Mesenteric fat pad (tissue), 1 donor: ENCODE data around the gene MYCBPAP. TPM values are rescaled to one million over a fixed set of nuclear protein-coding genes. Genes with fewer than 3 reads are reported as not detected.

Source experiments
- DNase-seq: peaks from one replicate; pipeline ENCODE4 v3.0.0-alpha.2; 2020; ENCODE audit warnings: low spot score
- total RNA-seq: library from RNA; stranded (reverse); fragmentation: NEBNext Ultra II Directional; extraction: Animal tissue kit (Norgen Biotek cat#: 25700); gene quantifications from one replicate; pipeline ENCODE4 v1.2.1, GENCODE V29; 2021
- donor health status: DM: yes; HTN: yes; CAD: no.

MYCBPAP gene
- total RNA-seq, 1 donor from 2014 or later: 0.61 TPM

GRCh38 chr17:50550661-50551432 is 42.6 kb downstream of the MYCBPAP start:
- DNase-seq: no peak

GRCh38 chr17:50551433-50551815 is 43.2 kb downstream of the MYCBPAP start:
- DNase-seq: no peak

GRCh38 chr17:50551884-50552283 is 43.6 kb downstream of the MYCBPAP start:
- DNase-seq: no peak

- no peak for DNase-seq
Measured at GRCh38 chr17:50554201-50554600, 46.0 kb downstream of the MYCBPAP start.

- DNase-seq: no peak
Measured at GRCh38 chr17:50556803-50557202, 48.6 kb downstream of the MYCBPAP start.

- DNase-seq: no peak
Measured at GRCh38 chr17:50557630-50558029, 49.4 kb downstream of the MYCBPAP start.

- DNase-seq: no peak
Measured at GRCh38 chr17:50558091-50558490, 49.9 kb downstream of the MYCBPAP start.

GRCh38 chr17:50558581-50558940 is 50.3 kb downstream of the MYCBPAP start:
- DNase-seq: no peak

- no peak for DNase-seq
Measured at GRCh38 chr17:50558941-50559614, 50.8 kb downstream of the MYCBPAP start.

- DNase-seq: no peak
Measured at GRCh38 chr17:50559674-50560184, 51.5 kb downstream of the MYCBPAP start.

GRCh38 chr17:50560185-50560824 is 52.1 kb downstream of the MYCBPAP start, which contains the start of gene CACNA1G:
CACNA1G (plus strand) TSS chr17:50560715; CDS start chr17:50561460, 745 bp downstream.
- peak; percentile 96 for DNase-seq

- no peak for DNase-seq
Measured at GRCh38 chr17:50560931-50561745, 52.9 kb downstream of the MYCBPAP start.

- no peak for DNase-seq
Measured at GRCh38 chr17:50561746-50562141, 53.5 kb downstream of the MYCBPAP start.

- DNase-seq: no peak
Measured at GRCh38 chr17:50562242-50563091, 54.2 kb downstream of the MYCBPAP start.

- DNase-seq: no peak
Measured at GRCh38 chr17:50563092-50563511, 54.9 kb downstream of the MYCBPAP start.

GRCh38 chr17:50564916-50565315 is 56.7 kb downstream of the MYCBPAP start:
- no peak for DNase-seq

- no peak for DNase-seq
Measured at GRCh38 chr17:50565402-50566350, 57.4 kb downstream of the MYCBPAP start.

- no peak for DNase-seq
Measured at GRCh38 chr17:50566886-50567285, 58.6 kb downstream of the MYCBPAP start.

GRCh38 chr17:50568659-50569058 is 60.4 kb downstream of the MYCBPAP start:
- DNase-seq: no peak
